ENCODE data around the gene AGAP3. TPM values are rescaled to one million over a fixed set of nuclear protein-coding genes. Genes with fewer than 3 reads are reported as not detected.

AGAP3 gene
- total and polyA plus RNA-seq, 2 donors (not counting 1 experiment from before 2014, with no cell fraction given), result 21.1 to 22.3 TPM

- H3K9me3 ChIP-seq (ENCODE audit: control extremely low read depth in 1 of 3, control insufficient read depth in 2 of 3, insufficient read depth in 1 of 3, low read length in 2 of 3), result no peaks in the 10 kb centered on the region
- no peaks in the 10 kb centered on the region for H3K4me1 Mint-ChIP-seq
- H2AFZ ChIP-seq (ENCODE audit: insufficient read depth, low read depth, low read length, poor library complexity, severe bottlenecking), result no peak overlapping the region
- POLR2A ChIA-PET, result no interaction called here
- intact Hi-C loops (cut with micrococcal nuclease), result no loop called here
- H3K36me3 ChIP-seq (replicated peaks in 1 of 2; ENCODE audit: control extremely low read depth in 1 of 2, control insufficient read depth in 1 of 2, extremely low read depth in 1 of 2, insufficient read depth in 2 of 2, low read length in 1 of 2), result no peaks in the 10 kb centered on the region
- H3K4me1 ChIP-seq (ENCODE audit: control insufficient read depth in 2 of 2, insufficient read depth in 2 of 2, low read length in 2 of 2), result no peaks in the 10 kb centered on the region
- CTCF ChIA-PET, result no interaction called here
- DNase-seq, result no peak
- H3K4me3 ChIP-seq (ENCODE audit: control extremely low read depth in 1 of 5, extremely low read depth in 1 of 5, insufficient read depth in 1 of 5, low read depth in 2 of 5, low read length in 4 of 5), result no peak overlapping the region
- no peak overlapping the region for H3K27ac Mint-ChIP-seq
- no peaks in the 10 kb centered on the region for H3K9me3 Mint-ChIP-seq (ENCODE audit: insufficient read depth)
- H3K27me3 ChIP-seq (replicated peaks in 1 of 4; ENCODE audit: control extremely low read depth in 1 of 4, control insufficient read depth in 3 of 4, insufficient read depth in 4 of 4, low read length in 3 of 4), result peaks cover 0 to 2% (median 0%) of the 10 kb centered on the region in 4 experiments
- H3K9ac ChIP-seq (ENCODE audit: low read length), result no peak overlapping the region
- TF ChIP-seq CTCF (IDR thresholded peaks at IDR 0.05) (no peak), EZH2 (IDR thresholded peaks at IDR 0.05; ENCODE audit: borderline replicate concordance, insufficient read depth, low read depth, low read length, poor library complexity, severe bottlenecking) (no peak)
- H4K20me1 ChIP-seq (ENCODE audit: control insufficient read depth, insufficient read depth, low read length, poor library complexity, severe bottlenecking), result no peaks in the 10 kb centered on the region
- H3K79me2 ChIP-seq (ENCODE audit: control insufficient read depth, insufficient read depth, low read length), result no peaks in the 10 kb centered on the region
- 100% methylated on average over 5 of the region's 12 CpGs for WGBS (ENCODE audit: insufficient coverage)
- H3K4me3 Mint-ChIP-seq, result no peak overlapping the region
- no peak overlapping the region for H3K4me2 ChIP-seq (replicated peaks; ENCODE audit: low read depth, low read length, poor library complexity, severe bottlenecking)
- no peak for ATAC-seq (ENCODE audit: low read depth)
- H3K27ac ChIP-seq (ENCODE audit: low read length in 2 of 2), result no peak overlapping the region
- H3K27me3 Mint-ChIP-seq, result peaks cover 10% of the 10 kb centered on the region
Observed at GRCh38 chr7:151103973-151104372, 17.7 kb downstream of the AGAP3 start.

- Histone ChIP-seq H4K20me1 (ENCODE audit: control insufficient read depth, insufficient read depth, low read length, poor library complexity, severe bottlenecking) (no peaks in the 10 kb centered on the region), H3K9me3 (ENCODE audit: control extremely low read depth in 1 of 3, control insufficient read depth in 2 of 3, insufficient read depth in 1 of 3, low read length in 2 of 3) (no peaks in the 10 kb centered on the region), H2AFZ (ENCODE audit: insufficient read depth, low read depth, low read length, poor library complexity, severe bottlenecking) (no peak overlapping the region), H3K27me3 (replicated peaks in 1 of 4; ENCODE audit: control extremely low read depth in 1 of 4, control insufficient read depth in 3 of 4, insufficient read depth in 4 of 4, low read length in 3 of 4) (peaks cover 0 to 2% (median 0%) of the 10 kb centered on the region in 4 experiments), H3K4me1 (ENCODE audit: control insufficient read depth in 2 of 2, insufficient read depth in 2 of 2, low read length in 2 of 2) (no peaks in the 10 kb centered on the region), H3K27ac (ENCODE audit: low read length in 2 of 2) (no peak overlapping the region), H3K9ac (ENCODE audit: low read length) (no peak overlapping the region), H3K36me3 (replicated peaks in 1 of 2; ENCODE audit: control extremely low read depth in 1 of 2, control insufficient read depth in 1 of 2, extremely low read depth in 1 of 2, insufficient read depth in 2 of 2, low read length in 1 of 2) (no peaks in the 10 kb centered on the region), H3K4me2 (replicated peaks; ENCODE audit: low read depth, low read length, poor library complexity, severe bottlenecking) (no peak overlapping the region), H3K4me3 (ENCODE audit: control extremely low read depth in 1 of 5, extremely low read depth in 1 of 5, insufficient read depth in 1 of 5, low read depth in 2 of 5, low read length in 4 of 5) (no peak overlapping the region), H3K79me2 (ENCODE audit: control insufficient read depth, insufficient read depth, low read length) (no peaks in the 10 kb centered on the region)
- ChIA-PET POLR2A (no interaction called here), CTCF (no interaction called here)
- no peaks in the 10 kb centered on the region for H3K4me1 Mint-ChIP-seq
- H3K9me3 Mint-ChIP-seq (ENCODE audit: insufficient read depth), result no peaks in the 10 kb centered on the region
- peaks cover 10% of the 10 kb centered on the region for H3K27me3 Mint-ChIP-seq
- no peak for DNase-seq
- TF ChIP-seq CTCF (IDR thresholded peaks at IDR 0.05) (no peak), EZH2 (IDR thresholded peaks at IDR 0.05; ENCODE audit: borderline replicate concordance, insufficient read depth, low read depth, low read length, poor library complexity, severe bottlenecking) (no peak)
- no peak for ATAC-seq (ENCODE audit: low read depth)
- WGBS (ENCODE audit: insufficient coverage), result 72% methylated on average over 21 of the region's 23 CpGs
- no peak overlapping the region for H3K4me3 Mint-ChIP-seq
- intact Hi-C loops (cut with micrococcal nuclease), result no loop called here
- H3K27ac Mint-ChIP-seq, result no peak overlapping the region
Observed at GRCh38 chr7:151104411-151105235, 18.3 kb downstream of the AGAP3 start.
